ENCODE results near the gene AACS.

- TF ChIP-seq FOXA1 (IDR thresholded peaks at IDR 0.05), result no peak
- TF ChIP-seq SP1 (IDR thresholded peaks at IDR 0.05), result no peak
- TF ChIP-seq LEF1 (IDR thresholded peaks at IDR 0.05; ENCODE audit: borderline replicate concordance), result no peak
- TF ChIP-seq ELF4 (IDR thresholded peaks at IDR 0.05), result no peak
- TF ChIP-seq BHLHE40 (IDR thresholded peaks at IDR 0.05; ENCODE audit: borderline replicate concordance), result no peak
- no peak for TF ChIP-seq ARNT (IDR thresholded peaks at IDR 0.05)
- no peak for TF ChIP-seq L3MBTL2 (conservative IDR thresholded peaks at IDR 0.05)
- no peak for TF ChIP-seq FOXM1 (IDR thresholded peaks at IDR 0.05; ENCODE audit: borderline replicate concordance)
Observed at GRCh38 chr12:125017801-125018200, 47.4 kb upstream of the AACS start.
